Esophagus squamous epithelium (tissue), 4 donors: ENCODE results near the gene NAA25.

Experiments used
- POLR2A ChIP-seq, 4 donors: fragments of 450-650 bp; IDR thresholded peaks; one replicate each; pipeline ENCODE4 v1.6.1; 2017; ENCODE audit warnings: antibody characterized with exemption in 4 of 4, mild to moderate bottlenecking in 4 of 4, moderate library complexity in 3 of 4
- TF ChIP-seq, protein P1 (sequence below), 6 experiments: fragments of 450-650 bp in 4 of 6; fragments of 200-600 bp in 2 of 6; sonication (generic) in 2 of 6; IDR thresholded peaks; one replicate each; pipeline ENCODE4 v1.5.1; 2016 to 2019; ENCODE audit warnings: antibody characterized with exemption in 6 of 6, mild to moderate bottlenecking in 4 of 6, moderate library complexity in 4 of 6

DNA sequence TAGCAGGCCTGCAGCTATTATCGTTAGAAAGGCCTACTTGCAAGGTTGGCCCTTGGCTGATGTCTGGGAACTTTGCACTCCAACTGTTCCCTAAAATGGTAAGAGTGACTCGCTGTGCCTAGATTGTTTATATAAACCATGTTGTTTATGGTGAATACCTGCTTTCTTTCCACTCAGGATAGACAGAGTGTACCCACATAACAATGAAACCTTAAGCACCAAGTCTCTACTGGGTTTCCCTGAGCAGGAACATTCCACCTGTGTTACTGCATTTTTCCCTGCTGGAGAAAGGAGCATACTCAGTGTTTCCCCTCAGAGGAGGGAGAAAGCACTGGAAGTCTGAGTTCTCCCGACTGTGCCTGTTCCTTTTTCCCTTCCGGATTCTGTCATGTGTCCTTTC is 62.6 kb downstream of the NAA25 start:
- TF ChIP-seq, protein P1, sequence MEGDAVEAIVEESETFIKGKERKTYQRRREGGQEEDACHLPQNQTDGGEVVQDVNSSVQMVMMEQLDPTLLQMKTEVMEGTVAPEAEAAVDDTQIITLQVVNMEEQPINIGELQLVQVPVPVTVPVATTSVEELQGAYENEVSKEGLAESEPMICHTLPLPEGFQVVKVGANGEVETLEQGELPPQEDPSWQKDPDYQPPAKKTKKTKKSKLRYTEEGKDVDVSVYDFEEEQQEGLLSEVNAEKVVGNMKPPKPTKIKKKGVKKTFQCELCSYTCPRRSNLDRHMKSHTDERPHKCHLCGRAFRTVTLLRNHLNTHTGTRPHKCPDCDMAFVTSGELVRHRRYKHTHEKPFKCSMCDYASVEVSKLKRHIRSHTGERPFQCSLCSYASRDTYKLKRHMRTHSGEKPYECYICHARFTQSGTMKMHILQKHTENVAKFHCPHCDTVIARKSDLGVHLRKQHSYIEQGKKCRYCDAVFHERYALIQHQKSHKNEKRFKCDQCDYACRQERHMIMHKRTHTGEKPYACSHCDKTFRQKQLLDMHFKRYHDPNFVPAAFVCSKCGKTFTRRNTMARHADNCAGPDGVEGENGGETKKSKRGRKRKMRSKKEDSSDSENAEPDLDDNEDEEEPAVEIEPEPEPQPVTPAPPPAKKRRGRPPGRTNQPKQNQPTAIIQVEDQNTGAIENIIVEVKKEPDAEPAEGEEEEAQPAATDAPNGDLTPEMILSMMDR (IDR thresholded peaks at IDR 0.05), result no peak
- no peak for TF ChIP-seq POLR2A (IDR thresholded peaks at IDR 0.05)
